Sigmoid colon (tissue), 7 donors: ENCODE data around the gene ESPNL. TPM values are rescaled to one million over a fixed set of nuclear protein-coding genes. Genes with fewer than 3 reads are reported as not detected.

Experiments used
- DNase-seq: peaks from one replicate; pipeline ENCODE4 v3.0.0-alpha.2; 2019
- H3K27ac ChIP-seq, 4 donors: fragments of 200-600 bp; sonication (generic); one replicate each; pipeline ENCODE4 v1.5.1; 2016 to 2019; ENCODE audit warnings: mild to moderate bottlenecking in 1 of 4
- H3K27me3 ChIP-seq, 3 donors: fragments of 200-600 bp; sonication (generic); one replicate each; pipeline ENCODE4 v1.5.1; 2019; ENCODE audit warnings: mild to moderate bottlenecking in 1 of 3
- H3K36me3 ChIP-seq, 4 donors: fragments of 200-600 bp; sonication (generic); one replicate each; pipeline ENCODE4 v1.5.1; 2016 to 2019
- H3K4me1 ChIP-seq, 4 donors: fragments of 200-600 bp; sonication (generic); one replicate each; pipeline ENCODE4 v1.5.1; 2017 to 2019
- H3K4me3 ChIP-seq, 4 donors: fragments of 200-600 bp; sonication (generic); one replicate each; pipeline ENCODE4 v1.5.1; 2017 to 2019; ENCODE audit warnings: mild to moderate bottlenecking in 2 of 4, moderate library complexity in 1 of 4
- H3K9me3 ChIP-seq, 4 donors: fragments of 200-600 bp in 3 of 4; sonication (generic) in 3 of 4; one replicate each; pipeline versions ENCODE4 v1.5.1 to v1.6.1; 2013 to 2019
- CTCF ChIP-seq, 4 experiments: fragments of 450-650 bp in 3 of 4; fragments of 200-600 bp in 1 of 4; IDR thresholded peaks; one replicate each; pipeline ENCODE4 v1.5.1; 2016 to 2019; ENCODE audit warnings: antibody characterized with exemption in 4 of 4, mild to moderate bottlenecking in 3 of 4, moderate library complexity in 2 of 4
- EP300 ChIP-seq, 4 donors: sonication (generic); formaldehyde crosslinking; IDR thresholded peaks; one replicate each; pipeline ENCODE4 v1.6.1; 2017; ENCODE audit warnings: antibody characterized with exemption in 4 of 4
- POLR2A ChIP-seq, 2 donors: fragments of 450-650 bp; IDR thresholded peaks; one replicate each; pipeline ENCODE4 v1.6.1; 2016; ENCODE audit warnings: antibody characterized with exemption in 2 of 2, mild to moderate bottlenecking in 2 of 2, moderate library complexity in 2 of 2
- POLR2AphosphoS5 ChIP-seq, 4 donors: sonication (generic); formaldehyde crosslinking; IDR thresholded peaks; one replicate each; pipeline ENCODE4 v1.6.1; 2017; ENCODE audit warnings: antibody characterized with exemption in 4 of 4
- WGBS, 2 donors: extraction: QIAGEN DNeasy Blood & Tissue Kit; methylation state at CpG; one replicate each; pipeline ENCODE4 v1.1.7; 2013; 5-methylcytosine and 5-hydroxymethylcytosine counted together
- intact Hi-C: fragments of 100-400 bp; cut with DNase I; formaldehyde crosslinking; loops from one replicate; pipeline ENCODE4 v1.15.1; 2023
- polyA plus RNA-seq, 3 donors: library from polyadenylated mRNA; stranded (reverse); fragments of 200-250 nt; gene quantifications; one replicate each; pipeline ENCODE4 v1.2.3, GENCODE V29; 2013
- total RNA-seq, 4 donors: library from RNA; depleted of rRNA; stranded (reverse); fragments of >200 nt; gene quantifications; one replicate each; pipeline ENCODE4 v1.1.0, GENCODE V29; 2016
- donor health status: healthy with polysubstance abuse.
- donor health status: Bipolar disorder and iron deficiency.
- donor health status: healthy.

Gene ESPNL
- total and polyA plus RNA-seq, 7 donors, result 0.36 to 2.0 (median 0.58) TPM; not detected in 3

GRCh38 chr2:238167344-238167715 is 67.2 kb downstream of the ESPNL start:
- Histone ChIP-seq H3K9me3 (no peaks in the 10 kb centered on the region), H3K4me3 (no peak overlapping the region)
- intact Hi-C loops, result loop anchor here (5.0 kb wide), 1 partner anchor 310 kb away; the partner anchor contains the start of gene RAMP1

GRCh38 chr2:238167761-238168160 is 67.6 kb downstream of the ESPNL start:
- TF ChIP-seq POLR2A (IDR thresholded peaks at IDR 0.05), result no peak
- TF ChIP-seq POLR2AphosphoS5 (IDR thresholded peaks at IDR 0.05), result no peak
- no peak for TF ChIP-seq CTCF (IDR thresholded peaks at IDR 0.05)
- TF ChIP-seq EP300 (IDR thresholded peaks at IDR 0.05), result no peak
- Histone ChIP-seq H3K27me3 (peaks cover 9 to 16% (median 16%) of the 10 kb centered on the region in 3 donors), H3K27ac (peak overlapping the region in 1 of 4 donors; percentile 55), H3K4me3 (no peak overlapping the region), H3K36me3 (peaks cover 3 to 49% (median 13%) of the 10 kb centered on the region in 4 donors), H3K9me3 (no peaks in the 10 kb centered on the region), H3K4me1 (peaks cover 0 to 42% (median 38%) of the 10 kb centered on the region in 4 donors)
- peak; percentile 63 for DNase-seq
- intact Hi-C loops, result loop anchor here (5.0 kb wide), 1 partner anchor 310 kb away; the partner anchor contains the start of gene RAMP1
- 84 to 86% methylated on average over 8 of the region's 8 CpGs for WGBS, 2 donors

More at GRCh38 chr2:238167344-238167715, 67.2 kb downstream of the ESPNL start:
- peaks cover 0 to 42% (median 38%) of the 10 kb centered on the region in 4 donors for H3K4me1 ChIP-seq
- peaks cover 0 to 45% (median 9%) of the 10 kb centered on the region in 4 donors for H3K36me3 ChIP-seq
- DNase-seq, result no peak
- WGBS, 2 donors, result 85 to 93% methylated on average over 7 of the region's 7 CpGs
- peaks cover 9 to 21% (median 16%) of the 10 kb centered on the region in 3 donors for H3K27me3 ChIP-seq
- no peak overlapping the region for H3K27ac ChIP-seq
- TF ChIP-seq POLR2A (IDR thresholded peaks at IDR 0.05) (no peak), POLR2AphosphoS5 (IDR thresholded peaks at IDR 0.05) (no peak), CTCF (IDR thresholded peaks at IDR 0.05) (no peak), EP300 (IDR thresholded peaks at IDR 0.05) (no peak)

- Histone ChIP-seq H3K4me1 (peaks cover 0 to 40% (median 36%) of the 10 kb centered on the region in 4 donors), H3K27ac (peak overlapping the region; percentile 23 to 76 (median 65)), H3K27me3 (peaks cover 9 to 10% (median 10%) of the 10 kb centered on the region in 3 donors), H3K4me3 (no peak overlapping the region), H3K9me3 (no peaks in the 10 kb centered on the region), H3K36me3 (peaks cover 10 to 56% (median 20%) of the 10 kb centered on the region in 4 donors)
- intact Hi-C loops, result loop anchor here (5.0 kb wide), 1 partner anchor 311 kb away; the partner anchor contains the start of gene RAMP1
- no peak for TF ChIP-seq CTCF (IDR thresholded peaks at IDR 0.05)
- no peak for TF ChIP-seq POLR2A (IDR thresholded peaks at IDR 0.05)
- TF ChIP-seq EP300 (IDR thresholded peaks at IDR 0.05), result no peak
- no peak for TF ChIP-seq POLR2AphosphoS5 (IDR thresholded peaks at IDR 0.05)
- DNase-seq, result no peak
- WGBS, 2 donors, result 88 to 91% methylated on average over 13 of the region's 13 CpGs
Observed at GRCh38 chr2:238168196-238169047, 68.3 kb downstream of the ESPNL start.

GRCh38 chr2:238169048-238169707 is 69.0 kb downstream of the ESPNL start:
- WGBS, 2 donors, result 67 to 70% methylated on average over 6 of the region's 6 CpGs
- TF ChIP-seq POLR2A (IDR thresholded peaks at IDR 0.05) (no peak), POLR2AphosphoS5 (IDR thresholded peaks at IDR 0.05) (peak in 1 of 4 donors; percentile 37)
- Histone ChIP-seq H3K4me1 (peaks cover 0 to 33% (median 29%) of the 10 kb centered on the region in 4 donors), H3K27me3 (peaks cover 1 to 2% (median 2%) of the 10 kb centered on the region in 3 donors), H3K36me3 (peaks cover 17 to 64% (median 24%) of the 10 kb centered on the region in 4 donors), H3K4me3 (no peak overlapping the region), H3K9me3 (no peaks in the 10 kb centered on the region), H3K27ac (peak overlapping the region; percentile 4 to 76 (median 72))
- intact Hi-C loops, result loop anchor here (5.0 kb wide), 1 partner anchor 312 kb away; the partner anchor contains the start of gene RAMP1
- DNase-seq, result peak; percentile 84
